NCI-H1417 treated with DMSO at 0.1 percent for 48 hours (cell line): ENCODE data around the gene PPP1CA.

Source experiments
- DNase-seq: peaks from one replicate; lab custom pipeline; 2025; lab: John Stamatoyannopoulos, UW

Gene PPP1CA

GRCh38 chr11:67351275-67352005, 50.2 kb downstream of the PPP1CA start:
- no peak for DNase-seq

- no peak for DNase-seq
Observed at GRCh38 chr11:67349928-67350465, 51.7 kb downstream of the PPP1CA start.

- DNase-seq, result no peak
Observed at GRCh38 chr11:67349457-67349856, 52.2 kb downstream of the PPP1CA start.

GRCh38 chr11:67349036-67349435, 52.6 kb downstream of the PPP1CA start:
- no peak for DNase-seq
